ENCODE data around the gene OR10R2. TPM values are rescaled to one million over a fixed set of nuclear protein-coding genes. Genes with fewer than 3 reads are reported as not detected.

Gene OR10R2
- total RNA-seq, 1 donor from 2014 or later, result not detected

GRCh38 chr1:158527190-158527815 lies 55.3 kb downstream of the OR10R2 start:
- no peak for DNase-seq (ENCODE audit: low spot score)

Other genes starting within 250 kb of the OR10R2 start
- not detected for gene CD1A, start 217.8 kb upstream of the OR10R2 start, total RNA-seq
- gene CD1C, start 182.3 kb upstream of the OR10R2 start, total RNA-seq, result not detected
- not detected for gene CD1B, start 140.7 kb upstream of the OR10R2 start, total RNA-seq
- not detected for gene CD1E, start 118.3 kb upstream of the OR10R2 start, total RNA-seq
- not detected for gene OR10T2, start 72.8 kb upstream of the OR10R2 start, total RNA-seq
- gene OR10K2, start 46.0 kb upstream of the OR10R2 start, total RNA-seq, result not detected
- not detected for gene OR10K1, start 10.4 kb upstream of the OR10R2 start, total RNA-seq
- not detected for gene OR6Y1, start 82.2 kb downstream of the OR10R2 start, total RNA-seq
- gene OR6P1, start 98.4 kb downstream of the OR10R2 start, total RNA-seq, result not detected
- not detected for gene OR10X1, start 107.7 kb downstream of the OR10R2 start, total RNA-seq
- gene OR10Z1, start 133.0 kb downstream of the OR10R2 start, total RNA-seq, result not detected
- gene SPTA1, start 214.5 kb downstream of the OR10R2 start, total RNA-seq, result 0.55 TPM
- not detected for gene OR6K2, start 228.4 kb downstream of the OR10R2 start, total RNA-seq
- not detected for gene OR6K3, start 248.5 kb downstream of the OR10R2 start, total RNA-seq